Tibial nerve (tissue), 4 donors: Measurements from ENCODE around the gene IBA57.

Experiments used
- CTCF ChIP-seq, 5 experiments: fragments of 200-600 bp in 3 of 5; fragments of 450-650 bp in 2 of 5; sonication (generic) in 3 of 5; IDR thresholded peaks; one replicate each; pipeline ENCODE4 v1.5.1; 2016 to 2019; ENCODE audit warnings: antibody characterized with exemption in 5 of 5, mild to moderate bottlenecking in 3 of 5, moderate library complexity in 2 of 5
- EP300 ChIP-seq, 2 donors: sonication (generic); formaldehyde crosslinking; IDR thresholded peaks; one replicate each; pipeline ENCODE4 v1.6.1; 2017; ENCODE audit warnings: antibody characterized with exemption in 2 of 2, mild to moderate bottlenecking in 1 of 2
- POLR2A ChIP-seq, 2 donors: fragments of 450-650 bp; IDR thresholded peaks; one replicate each; pipeline ENCODE4 v1.6.1; 2017; ENCODE audit warnings: antibody characterized with exemption in 2 of 2, mild to moderate bottlenecking in 2 of 2, moderate library complexity in 2 of 2

- no peak for TF ChIP-seq CTCF (IDR thresholded peaks at IDR 0.05)
- no peak for TF ChIP-seq POLR2A (IDR thresholded peaks at IDR 0.05)
- TF ChIP-seq EP300 (IDR thresholded peaks at IDR 0.05) = no peak
These were observed 3.7 kb downstream of the IBA57 start for GRCh38 chr1:228169345-228169744.
